CD4-positive, alpha-beta T cell treated with Interferon alpha-2 for 1 hour (primary cell): ENCODE results near the gene AUTS2.
"Not testable (repeated sequence)": the region's sequence is repeated elsewhere in the genome, so short reads cannot be mapped to it uniquely, and the experiment has no call there.

Experiments
- DNase-seq, 2 donors: peaks; one replicate each; pipeline ENCODE4 v3.0.0-alpha.2; 2020 to 2022

Gene AUTS2

DNA sequence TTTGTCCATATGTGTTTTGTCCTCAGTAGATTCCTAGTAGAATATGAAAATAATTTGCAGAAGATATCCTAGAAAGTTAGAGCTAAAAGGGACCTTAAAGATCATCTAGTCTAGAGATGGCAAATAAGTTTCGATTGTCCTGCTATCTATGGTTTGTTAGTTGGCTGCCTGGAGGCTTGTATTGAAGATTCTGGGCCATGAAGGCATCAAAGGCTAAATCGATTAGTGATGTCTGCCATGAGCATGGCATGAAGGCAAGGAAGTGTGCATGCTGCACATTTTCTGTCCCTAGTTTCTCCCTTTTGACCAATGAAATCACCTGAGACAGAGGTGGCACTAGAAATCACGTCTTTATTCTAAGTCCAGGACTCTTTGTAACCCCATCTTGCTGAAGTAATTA is 979.9 kb downstream of the AUTS2 start:
- no peak for DNase-seq

DNA sequence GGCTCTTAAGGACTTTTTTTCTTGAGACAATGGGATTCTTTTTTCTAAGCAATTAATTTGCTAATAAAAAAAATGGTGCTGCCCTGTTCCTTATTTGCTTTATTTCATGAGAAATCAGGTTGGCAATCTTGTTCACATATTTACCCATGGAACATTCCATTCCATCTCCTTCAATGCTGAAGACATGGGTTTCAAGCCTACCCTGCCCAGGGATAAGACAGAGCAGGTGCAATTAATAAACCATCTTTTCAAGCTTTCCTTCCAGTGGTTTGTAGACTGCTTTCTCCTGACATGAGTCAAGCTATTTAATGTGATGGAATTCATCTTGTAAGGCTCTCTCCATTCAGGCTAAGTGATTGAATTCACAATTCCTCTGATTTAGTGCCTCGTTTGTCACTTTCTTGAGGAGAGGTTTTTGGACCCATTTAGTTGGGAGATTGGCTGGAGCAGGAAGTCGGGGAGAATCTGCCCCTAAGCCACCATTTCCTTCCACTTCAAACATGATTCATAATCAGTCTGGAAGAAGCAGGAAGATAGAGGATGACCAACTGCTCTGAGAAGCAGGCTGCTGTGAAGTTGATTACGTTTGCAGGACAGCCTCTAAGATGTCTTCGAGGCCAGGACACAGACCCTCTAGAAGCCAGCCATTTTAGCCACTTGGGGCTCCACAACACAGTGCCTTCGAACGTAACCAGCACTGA is 981.3 kb downstream of the AUTS2 start:
- no peak for DNase-seq

DNA sequence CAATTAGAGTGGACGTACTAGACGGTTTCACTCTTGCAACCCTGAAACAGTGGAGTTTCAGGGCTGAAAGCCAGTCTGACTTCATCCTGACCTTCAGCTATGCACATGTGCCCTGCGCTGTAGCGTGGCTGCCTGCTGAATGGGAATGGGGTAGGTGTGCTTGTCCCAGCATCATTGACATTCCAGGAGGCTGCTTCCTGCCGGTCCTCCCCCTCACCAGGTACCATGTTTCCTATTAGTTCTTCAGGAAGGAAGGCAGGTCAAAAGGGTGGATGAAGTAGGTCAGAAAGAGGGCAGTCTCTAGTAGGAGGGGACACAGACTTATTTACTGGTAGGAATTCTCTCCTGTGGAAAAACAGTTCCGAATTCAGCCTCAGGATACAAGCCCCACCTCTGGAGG is 981.9 kb downstream of the AUTS2 start:
- DNase-seq, result no peak

DNA sequence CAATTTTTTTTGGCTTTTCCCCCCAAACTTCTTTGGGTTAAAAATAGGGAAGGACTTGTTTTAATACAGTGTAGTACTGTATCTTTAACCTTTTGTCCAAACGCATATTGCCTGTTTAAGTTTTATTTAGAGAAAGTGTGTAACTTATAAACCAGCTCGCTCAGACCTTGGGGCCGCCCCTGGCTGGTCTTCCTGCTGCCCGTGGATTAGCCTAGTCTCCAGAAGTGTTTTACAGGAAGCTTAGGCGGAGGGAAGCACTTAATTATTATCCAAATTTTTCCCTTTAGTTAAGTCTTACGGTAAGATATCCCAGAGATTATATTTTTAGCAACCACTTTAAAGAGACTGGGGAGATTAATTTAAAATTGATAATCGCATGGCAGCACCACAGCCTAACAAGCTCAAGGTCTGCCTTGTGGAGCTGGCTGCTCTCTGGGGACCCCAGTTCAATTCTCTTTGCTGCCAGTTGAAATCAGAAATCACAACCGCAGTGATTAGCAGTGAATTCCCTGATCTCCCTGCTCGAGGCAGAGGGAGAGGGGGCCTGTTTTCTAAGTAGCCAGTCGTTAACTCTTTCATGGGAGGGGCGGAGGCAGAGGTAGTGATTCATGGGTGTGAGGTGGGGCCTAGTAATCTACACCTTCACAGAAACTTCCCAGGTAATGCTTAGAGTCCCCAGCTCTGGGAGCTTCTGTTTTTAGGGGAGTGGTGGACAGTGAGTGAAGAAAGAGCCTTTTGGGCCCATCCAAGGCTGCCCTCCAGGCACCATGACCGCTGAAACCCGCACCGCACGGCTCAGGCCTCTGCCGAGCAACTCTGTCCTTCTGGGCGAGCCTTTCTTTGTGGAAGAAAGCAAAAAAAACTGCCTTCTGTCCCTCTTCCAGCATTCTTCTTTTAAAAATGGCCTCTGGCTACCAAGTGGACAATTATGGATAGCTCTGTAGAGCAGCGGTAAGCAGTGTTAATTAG is 984.9 kb downstream of the AUTS2 start:
- DNase-seq, result no peak

DNA sequence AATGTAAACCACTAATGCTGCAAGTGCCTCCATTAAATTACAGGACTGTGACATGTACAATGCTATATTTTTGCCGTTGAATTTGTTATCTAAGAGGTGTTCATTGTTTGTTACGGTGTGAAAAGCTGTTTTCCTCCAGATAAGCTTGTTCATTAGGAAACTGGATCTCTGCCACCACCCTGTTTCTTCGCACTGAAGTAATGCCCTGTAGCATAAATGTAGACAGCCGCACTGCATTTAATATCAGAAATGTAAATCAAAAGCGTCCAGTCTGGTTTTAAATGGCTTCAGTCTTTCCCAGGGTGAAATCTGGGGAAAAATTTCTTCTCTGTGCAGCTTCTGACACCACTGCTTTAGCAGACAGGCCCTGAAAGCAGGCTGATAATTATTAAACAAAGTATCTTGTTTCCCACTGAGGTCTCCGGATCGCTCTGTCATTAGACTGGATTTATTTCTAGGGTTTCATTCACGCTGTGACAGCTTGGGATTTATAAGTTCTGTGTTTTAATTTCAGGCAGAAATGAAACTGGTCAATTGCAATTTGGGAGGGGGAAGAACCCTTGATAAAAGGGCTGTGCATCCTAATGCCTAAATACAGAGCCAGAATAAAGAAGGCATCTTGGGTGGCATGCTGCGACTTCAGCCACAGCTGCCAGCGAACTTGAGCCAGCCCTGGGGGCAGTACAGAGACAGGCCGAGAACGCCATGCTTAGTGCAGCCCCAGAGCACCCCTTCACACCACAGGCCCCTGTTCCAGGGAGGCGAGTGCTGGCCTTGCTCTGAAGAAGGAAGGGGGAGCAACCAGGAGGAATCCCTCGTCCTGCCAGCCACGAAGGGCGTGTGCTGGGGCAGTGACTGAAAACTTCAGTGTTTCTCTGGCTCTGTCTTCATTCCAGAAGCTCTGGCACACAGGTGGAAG is 985.9 kb downstream of the AUTS2 start:
- no peak for DNase-seq

DNA sequence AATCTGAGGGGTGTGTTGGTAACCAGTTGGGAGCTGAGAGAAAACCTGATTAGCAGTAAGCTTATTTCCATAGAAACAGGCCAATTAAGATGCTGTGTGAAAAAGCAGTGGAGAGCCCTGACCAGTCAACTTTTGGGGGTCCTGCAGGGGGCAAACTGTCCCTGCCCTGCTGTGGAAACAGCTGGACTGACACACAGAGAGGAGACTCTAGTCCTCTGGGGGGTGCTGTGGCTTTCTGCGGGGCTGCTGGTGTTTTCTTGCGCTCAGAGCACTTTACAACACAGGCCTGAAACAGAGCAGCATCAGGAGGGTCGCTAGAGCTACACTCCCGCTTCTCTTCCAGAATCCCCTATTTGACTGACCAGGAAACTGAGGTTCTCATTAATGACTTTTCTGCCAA is 986.8 kb downstream of the AUTS2 start:
- peak in 1 of 2 donors; percentile 8 for DNase-seq

DNA sequence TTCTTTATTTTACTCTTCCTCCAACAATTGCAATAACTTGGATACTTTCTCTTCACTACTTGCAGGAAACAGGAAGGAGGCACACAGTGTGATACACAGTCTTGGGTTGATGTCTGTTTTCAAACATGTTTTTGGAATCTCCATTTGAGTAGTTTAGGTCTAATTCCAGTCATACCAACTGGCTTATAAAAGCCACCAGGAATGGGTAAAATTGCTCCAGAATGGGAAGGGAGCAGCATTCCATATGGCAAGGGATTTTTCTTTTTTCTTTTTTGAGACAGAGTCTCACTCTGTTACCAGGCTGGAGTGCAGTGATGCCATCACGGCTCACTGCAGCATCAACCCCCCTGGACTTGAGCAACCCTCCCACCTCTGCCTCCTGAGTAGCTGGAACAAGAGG is 988.5 kb downstream of the AUTS2 start:
- no peak for DNase-seq

DNA sequence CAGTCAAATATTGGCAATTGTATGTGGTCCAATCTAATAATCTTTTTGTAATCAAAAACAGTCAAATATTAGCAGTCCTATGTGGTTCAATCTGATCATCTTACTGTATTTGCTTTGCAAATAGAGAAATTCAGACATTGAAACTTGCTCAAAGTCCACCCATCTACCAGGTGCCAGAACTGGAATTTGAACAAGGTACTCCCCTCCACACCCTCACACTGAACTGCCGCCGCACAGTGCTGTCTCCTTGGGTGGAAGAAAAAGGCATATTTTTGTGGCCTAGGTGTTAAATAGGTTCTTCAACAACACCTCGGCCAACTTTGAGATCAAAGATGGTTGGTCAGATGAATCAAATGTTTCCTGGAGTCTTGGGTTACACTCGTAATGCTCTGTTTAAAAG is 989.5 kb downstream of the AUTS2 start:
- peak in 1 of 2 donors; percentile 1 for DNase-seq

DNA sequence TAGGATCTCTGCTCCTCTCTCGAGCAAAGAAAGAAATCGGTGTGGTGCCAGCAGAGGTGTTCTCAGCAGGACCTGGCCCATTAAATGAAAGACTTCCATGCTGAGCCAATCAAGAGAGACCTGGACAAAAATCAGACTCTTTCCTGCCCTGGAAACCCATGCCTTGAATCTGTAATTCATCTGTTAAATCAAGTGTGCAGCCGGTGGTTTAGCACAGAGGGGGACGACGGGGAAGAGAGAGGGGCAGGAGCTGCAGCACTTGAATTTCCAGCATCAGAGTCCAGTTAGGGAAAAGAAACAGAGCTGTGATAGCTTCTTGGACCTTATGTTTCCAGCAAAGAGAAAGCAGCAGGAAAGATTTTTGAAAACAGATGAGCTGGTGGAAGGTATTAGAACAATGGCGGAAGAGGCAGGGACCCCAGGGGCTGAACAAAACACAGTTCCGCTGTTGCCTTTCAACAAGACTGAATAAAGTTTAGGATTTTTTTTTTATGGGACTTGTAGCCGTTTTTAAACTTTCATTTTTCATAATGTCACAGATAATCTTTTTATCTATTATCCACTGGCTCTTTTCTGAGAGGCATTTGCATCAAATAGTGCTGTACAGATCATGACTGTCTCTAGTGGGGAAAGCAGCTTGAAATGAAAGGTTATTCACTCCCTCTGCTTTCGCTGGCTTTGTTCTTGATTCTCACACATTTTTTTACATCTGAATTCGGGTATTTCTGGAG is 990.1 kb downstream of the AUTS2 start:
- DNase-seq, result no peak

DNA sequence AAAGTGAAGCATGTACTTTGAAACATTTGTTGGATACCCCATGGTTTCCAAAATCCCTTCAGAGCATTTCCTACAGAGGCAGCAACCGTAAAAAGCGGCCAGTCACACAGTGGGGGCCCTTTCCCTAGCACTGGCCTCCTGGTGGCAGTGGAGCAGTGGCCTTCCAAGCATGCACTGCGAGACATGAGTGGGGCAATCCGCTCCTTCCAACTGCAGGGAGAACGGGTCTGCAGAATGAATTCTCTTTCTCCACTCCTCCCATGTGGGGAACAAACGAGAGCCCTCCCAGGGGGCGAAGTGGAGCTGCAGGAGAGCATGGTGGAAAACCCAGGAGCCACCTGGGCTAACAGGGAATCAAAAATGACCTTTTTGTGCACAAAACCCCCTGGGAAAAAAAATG is 990.7 kb downstream of the AUTS2 start:
- DNase-seq, result no peak

DNA sequence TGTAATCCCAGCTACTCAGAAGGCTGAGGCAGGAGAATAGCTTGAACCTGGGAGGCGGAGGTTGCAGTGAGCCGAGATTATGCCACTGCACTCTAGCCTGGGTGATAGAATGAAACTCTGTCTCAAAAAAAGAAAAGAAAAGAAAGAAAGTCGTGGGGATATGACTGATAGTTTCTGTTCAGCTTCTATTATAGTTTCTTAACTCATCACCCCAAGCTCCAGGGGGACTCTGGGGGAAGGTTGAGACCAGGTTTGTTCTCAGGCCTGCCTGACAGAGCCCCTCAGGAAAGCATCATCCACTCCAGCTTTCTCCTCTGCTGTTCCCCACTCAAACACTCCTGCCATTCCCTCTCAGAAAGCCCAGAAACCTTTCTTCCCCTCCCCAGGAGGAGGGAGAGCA is 991.3 kb downstream of the AUTS2 start:
- DNase-seq, result no peak

DNA sequence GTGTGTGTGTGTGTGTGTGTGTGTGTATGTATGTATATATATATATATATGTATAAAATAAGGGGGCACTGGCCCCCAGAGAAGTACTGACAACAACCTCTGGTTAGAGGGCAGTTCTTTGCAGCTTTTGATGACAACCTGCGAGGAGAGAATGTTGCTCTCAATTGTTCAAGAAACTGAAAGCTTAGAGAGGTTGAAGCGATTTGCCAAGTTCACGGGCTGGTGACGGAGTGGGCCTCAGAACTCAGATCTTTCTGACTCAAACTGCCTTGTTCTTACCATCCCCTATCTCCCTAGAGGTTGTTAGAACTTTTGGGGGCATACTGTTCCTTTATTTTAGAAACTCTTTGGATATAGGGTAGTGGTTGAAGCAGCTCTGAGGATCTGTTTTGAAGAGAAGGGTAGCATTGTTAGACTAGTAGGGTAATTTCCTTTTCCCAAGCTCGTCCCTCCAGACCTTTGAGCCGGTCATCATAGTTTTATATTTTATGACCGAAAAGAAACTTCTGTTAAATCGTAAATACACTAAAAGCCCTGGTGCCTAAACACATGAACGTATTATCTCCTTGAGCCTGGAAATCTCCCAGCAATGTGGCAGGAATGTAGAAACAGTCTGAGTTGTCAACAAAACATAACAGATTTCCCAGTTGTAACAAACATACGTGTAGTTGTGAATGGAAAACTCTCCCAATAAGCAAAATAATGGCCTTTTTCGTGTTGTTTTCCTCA is 992.0 kb downstream of the AUTS2 start:
- no peak for DNase-seq

DNA sequence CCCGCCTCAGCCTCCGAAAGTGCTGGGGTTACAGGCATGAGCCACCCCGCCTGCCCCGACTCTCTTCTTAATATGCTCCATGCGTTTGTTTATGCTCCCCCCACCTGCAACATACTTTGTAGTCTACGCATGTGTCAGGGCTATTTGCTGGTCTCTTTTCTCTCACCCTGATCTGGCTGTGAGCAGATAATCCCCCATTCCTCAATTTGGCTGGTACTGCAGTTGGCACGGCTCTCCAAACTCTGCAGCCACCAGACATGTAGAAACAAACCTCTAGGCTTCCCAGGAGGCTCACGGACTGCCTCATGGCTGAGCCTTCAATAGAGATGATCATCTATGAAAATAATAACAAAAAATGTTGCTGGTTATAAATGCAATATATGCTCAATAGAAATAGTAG is 993.4 kb downstream of the AUTS2 start:
- no peak for DNase-seq

DNA sequence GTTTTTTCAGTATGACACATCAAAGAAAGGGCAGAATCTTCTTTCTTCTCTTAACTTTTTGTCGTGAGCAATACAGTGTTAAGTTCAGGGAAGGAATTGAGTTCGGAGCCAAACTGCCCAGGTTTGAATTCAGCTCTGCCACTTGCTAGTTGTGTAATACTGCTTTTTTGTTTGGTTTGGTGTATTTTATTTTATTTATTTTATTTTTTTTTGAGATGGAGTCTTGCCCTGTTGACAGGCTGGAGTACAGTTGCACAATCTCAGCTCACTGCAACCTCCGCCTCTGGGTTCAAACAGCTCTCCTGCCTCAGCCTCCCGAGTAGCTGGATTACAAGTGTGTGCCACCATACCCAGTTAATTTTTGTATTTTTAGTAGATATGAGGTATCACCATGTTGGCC is 993.9 kb downstream of the AUTS2 start:
- no peak for DNase-seq

DNA sequence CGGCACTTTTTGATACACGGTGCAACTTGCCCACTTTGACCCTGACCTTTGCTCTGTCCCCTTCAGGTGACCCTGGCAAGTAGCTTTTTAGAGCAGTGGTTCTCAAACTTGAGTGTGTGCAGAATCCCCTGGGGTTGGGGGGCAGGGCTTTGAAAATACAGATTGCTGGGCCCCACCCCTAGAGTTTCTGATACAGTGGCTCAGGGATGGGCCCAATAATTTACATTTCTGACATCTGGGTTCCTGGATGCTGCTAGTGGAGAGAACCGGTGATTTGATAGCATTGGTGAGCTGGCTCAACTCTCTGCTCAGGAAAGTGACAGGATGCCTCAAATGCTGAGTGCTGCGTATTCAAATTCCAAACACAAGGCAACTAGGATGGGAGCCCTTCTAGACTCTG is 995.9 kb downstream of the AUTS2 start:
- DNase-seq, result no peak

DNA sequence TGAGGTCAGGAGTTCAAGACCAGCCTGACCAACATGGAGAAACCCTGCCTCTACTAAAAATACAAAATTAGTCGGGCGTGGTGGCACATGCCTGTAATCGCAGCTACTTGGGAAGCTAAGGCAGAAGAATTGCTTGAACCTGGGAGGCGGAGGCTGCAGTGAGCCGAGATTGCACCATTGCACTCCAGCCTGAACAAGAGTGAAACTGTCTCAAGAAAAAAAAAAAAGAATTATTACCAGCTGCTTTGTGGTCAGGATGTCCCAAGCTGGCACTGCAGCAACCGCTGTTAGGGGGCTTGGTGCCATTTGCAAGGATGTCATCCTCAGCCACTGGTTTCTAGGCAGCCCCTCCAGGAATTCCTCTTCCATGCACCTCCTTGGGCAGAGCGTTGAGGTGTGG is 996.6 kb downstream of the AUTS2 start:
- DNase-seq, result not testable (repeated sequence)

DNA sequence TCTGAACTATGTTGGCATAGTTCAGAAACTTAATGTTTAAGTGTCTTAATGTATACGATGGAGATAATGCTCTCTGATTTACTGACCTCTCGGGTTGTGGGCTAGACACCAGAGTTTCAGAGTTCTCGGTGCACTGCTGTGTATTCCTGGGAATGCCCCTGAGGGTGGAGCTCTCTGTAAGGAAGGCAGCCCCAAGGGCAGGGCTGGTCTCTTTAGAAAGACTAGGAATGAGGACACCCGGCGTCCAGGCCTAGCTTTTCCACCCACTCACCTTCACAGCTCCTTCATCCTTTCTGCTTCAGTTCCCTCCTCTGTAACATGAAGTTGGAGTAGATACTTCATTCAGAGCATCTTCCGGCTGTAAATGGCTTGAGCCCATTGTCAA is 997.1 kb downstream of the AUTS2 start:
- DNase-seq, result no peak

DNA sequence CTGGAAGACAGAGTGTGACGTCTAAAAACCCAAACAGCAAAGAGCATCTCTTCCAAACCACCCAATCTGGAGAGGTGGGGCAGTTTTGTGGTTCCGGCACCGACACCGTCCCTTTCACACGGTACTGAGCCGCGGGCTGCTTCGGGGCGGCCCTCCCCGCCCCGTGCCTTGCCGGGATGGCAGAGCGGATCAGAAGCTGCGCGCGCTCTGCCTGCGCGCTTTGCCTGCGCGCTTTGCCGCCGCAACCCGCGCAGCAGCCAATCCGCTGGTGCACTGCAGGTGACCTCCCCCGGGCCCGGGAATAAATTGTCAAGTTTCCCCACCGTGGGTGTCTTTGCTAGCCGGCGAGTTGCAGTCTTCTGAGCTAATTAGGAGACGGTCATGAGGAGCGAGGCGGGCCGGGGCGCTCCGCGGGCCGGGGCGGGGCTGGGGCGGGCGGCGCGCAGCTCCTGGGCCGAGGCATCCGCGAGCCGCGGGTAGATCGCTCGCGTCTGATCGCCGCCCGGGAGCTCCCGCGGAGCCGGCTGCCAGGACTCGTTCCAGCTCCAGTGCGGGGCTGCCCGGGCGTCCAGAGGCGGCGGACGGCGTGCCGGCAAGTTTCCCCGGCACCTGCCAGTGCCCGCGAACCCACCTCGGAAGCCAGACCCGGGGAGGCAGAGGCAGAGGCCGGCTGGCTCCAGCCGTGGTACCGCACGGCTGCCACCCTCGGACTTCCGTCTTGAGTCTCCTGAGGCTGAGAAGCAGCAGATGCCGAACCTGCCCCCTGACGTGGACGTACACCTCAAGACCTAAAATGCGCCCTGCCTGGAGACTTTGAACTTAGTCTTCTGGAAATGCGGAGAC is 997.7 kb downstream of the AUTS2 start:
- DNase-seq, result no peak

DNA sequence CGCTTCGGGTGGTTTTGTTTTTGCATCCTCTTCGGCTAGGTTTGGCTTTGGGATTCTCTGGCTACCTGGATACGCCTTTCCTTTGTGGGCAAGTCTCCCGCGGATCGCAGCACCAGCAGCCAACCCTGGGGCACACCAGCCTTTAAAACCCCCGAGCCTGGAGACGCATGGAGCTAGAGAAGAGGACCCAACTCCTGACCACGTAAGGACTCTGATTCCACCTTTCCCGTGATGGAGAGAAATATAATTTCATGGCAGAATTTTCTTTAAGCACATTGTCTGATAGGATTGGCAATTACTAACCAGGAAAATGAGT is 998.3 kb downstream of the AUTS2 start:
- no peak for DNase-seq

DNA sequence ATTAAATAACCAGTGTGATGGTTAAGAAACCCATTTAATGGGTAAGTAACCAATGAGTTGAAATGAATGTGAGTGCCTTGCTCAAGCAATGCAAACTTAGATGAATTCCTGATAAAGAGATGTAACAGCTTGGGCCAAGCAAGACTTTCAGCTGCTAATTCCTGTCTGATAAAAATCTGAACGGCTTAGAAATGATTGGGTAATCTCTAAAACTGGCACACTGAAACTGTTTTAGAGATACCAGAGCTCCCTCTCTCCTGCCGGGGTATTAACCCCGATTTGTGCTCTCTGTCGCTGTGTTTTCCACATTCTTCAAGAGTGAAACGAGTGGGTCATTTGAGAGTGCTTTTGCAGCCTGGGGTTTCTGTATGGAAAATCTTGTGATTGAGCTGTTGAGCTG is 998.8 kb downstream of the AUTS2 start:
- DNase-seq, result no peak

DNA sequence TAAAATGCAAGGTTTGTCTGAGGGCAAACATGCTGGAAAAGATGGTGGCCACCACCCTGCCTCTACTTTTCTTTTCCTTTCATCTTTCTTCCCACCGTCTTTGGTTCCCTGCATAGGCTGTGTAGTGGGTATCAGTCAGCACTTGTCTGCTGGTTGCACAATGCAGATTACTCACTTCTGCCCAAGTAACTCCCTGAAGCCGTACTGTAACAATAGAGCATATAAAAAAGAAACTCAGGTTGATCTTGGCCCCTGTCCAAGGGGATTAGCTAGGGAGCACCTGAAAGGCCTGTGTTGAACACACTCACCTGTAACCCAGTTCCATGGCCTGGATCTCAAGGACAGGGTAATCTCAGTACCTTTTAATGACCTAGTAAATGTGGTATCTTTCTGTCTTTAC is 1000.7 kb downstream of the AUTS2 start:
- DNase-seq, result no peak
